ENCODE measurements around the gene CTNNA2.

Gene CTNNA2

DNA sequence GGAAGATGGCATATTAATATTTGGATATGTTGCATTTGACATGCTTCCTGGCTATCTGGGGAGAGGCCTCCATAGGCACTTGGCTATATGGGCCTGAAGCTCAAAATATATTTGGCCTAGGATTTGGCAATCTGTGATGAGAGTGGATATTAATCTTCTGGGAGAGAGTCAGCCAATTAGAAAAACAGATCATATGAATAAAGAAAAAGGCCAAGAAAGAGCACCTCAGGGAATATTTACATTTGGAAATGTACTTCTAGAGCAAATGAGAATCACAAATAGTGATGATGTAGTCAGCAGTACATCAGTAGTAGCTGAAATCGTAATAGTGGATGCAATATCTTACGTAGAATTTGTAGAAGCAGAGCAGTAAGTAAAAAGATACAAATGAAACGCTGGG lies 277.0 kb downstream of the CTNNA2 start:
- DNase-seq: no peak

DNA sequence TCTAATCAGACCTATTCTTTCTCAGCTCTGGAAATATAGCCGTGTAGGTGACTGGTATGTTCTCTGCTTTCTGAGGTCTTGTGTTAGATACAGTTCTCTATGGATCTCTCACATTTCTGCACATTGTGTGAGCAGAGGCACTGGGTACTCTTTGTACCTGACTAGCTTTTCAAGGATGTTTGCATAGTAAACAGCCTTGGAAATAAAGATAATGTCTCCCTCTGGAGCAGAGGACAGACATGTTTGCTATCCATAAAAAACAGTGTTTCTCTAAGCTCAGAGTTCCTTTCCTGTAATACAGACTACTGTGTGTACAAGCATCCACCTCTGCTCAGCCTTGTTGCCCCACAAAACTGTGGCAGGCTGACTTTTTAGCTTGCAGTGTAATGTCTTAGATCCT lies 279.2 kb downstream of the CTNNA2 start:
- DNase-seq: no peak

DNA sequence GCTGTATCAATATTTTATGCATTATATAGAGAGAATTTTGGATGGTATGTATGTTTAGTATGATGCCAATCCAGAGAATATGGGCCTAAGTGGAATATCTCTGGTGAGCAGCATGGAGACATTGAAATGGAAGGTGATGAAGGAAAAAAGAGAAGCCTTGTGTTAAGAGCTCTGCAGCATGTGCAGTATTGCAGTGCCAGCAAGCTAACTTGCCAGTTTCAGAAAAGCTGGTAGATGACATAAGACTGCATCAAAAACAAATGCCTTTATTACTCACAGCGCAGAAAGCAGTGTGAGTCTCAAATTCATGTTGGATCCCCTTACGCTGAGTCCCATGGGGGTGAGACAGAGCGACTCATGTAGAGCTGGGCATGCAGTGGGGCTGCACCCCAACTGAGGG lies 280.2 kb downstream of the CTNNA2 start:
- DNase-seq: no peak

DNA sequence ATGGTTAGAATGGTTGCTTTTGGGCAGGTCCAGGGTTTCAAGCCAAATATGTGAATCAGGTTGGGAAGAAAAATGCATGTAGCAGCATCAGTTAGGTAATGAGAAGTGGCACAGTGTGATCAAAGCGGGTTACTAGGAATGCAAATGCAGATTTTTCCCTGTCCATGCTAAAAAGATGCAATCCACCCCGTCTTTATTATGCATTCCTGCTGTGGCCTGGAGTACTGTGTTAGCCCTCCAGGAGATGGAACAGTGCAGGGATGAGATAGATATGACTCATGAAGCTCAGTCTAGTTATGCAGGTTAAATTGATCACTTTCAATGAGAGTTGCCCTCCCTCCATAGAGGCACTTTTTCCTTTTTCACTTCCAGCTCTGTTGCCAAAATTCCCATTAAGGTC lies 283.8 kb downstream of the CTNNA2 start:
- DNase-seq: no peak

DNA sequence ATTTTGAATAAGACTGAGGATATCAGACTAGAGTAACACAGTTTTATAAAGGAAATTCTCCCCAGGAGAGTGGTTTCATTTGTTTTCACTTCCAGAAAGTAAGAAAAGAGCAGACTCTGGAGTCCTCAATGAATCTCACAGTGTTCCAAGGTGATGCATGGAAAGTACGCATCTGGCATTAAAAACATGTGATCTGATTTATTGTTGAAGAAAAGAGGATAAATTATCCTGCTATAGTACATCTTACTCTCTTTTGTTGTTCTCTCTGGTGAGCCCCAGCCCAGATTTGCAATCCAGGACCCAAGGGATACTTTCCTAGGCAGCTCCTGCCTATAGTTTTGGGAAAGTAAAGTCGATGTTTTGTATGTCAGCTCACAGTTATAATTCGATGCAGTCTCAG lies 285.9 kb downstream of the CTNNA2 start:
- no peak for DNase-seq

DNA sequence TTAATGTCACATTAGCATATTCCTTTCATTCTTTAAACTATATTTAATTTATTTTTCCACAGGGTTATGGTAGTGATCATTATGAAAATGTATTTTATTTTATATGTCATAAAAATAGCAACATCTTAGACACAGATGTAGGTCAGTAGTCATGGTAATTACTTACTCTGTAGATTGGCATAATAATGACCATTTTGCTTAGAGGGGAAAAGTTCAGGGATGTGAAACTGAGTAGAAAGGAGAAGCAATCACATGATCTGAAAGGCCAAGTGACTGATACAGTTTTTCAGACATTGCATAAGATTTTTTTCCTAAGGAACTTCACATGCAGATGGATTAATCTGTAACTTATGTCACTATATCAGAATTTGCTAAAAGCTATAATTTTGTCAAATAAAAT lies 286.9 kb downstream of the CTNNA2 start:
- DNase-seq: no peak

DNA sequence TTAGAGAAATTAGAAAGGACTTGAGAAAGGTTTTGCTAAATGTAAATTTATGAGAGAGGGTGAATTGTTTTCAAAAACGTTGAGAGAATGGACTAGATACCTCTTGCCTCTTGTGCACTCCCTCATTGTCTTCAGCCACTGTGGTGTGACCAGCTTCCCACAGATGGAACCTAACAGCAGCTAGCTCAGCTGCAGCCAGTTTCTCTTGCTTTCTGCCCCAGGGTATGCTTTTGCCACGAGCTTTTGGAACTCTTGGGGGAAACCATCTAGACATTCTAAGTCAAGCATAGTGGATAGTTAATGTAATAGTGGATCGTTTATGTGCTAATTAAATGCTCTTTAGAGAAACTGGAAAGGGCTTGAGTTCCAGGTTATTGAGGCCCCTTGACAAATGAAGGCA lies 288.2 kb downstream of the CTNNA2 start:
- DNase-seq: no peak

DNA sequence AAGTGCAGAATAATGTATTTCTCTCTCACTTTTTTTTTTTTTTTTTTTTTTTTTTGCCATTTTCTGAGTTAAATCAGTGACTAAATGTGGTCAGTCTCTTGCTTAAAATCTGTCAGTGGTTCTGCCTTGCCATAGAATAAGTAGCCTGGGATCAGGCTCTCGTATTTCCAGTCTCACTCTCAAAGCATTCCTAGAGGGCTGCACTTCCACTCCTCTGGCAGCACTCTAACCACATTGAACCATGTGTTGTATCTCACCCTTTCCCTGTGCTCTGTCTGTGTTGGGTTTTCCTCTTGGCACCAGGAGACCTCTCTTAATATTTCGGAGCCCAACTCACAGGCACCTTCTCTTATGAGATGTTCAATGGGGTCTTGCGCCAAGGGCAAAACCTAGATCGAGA lies 304.4 kb downstream of the CTNNA2 start:
- no peak for DNase-seq

DNA sequence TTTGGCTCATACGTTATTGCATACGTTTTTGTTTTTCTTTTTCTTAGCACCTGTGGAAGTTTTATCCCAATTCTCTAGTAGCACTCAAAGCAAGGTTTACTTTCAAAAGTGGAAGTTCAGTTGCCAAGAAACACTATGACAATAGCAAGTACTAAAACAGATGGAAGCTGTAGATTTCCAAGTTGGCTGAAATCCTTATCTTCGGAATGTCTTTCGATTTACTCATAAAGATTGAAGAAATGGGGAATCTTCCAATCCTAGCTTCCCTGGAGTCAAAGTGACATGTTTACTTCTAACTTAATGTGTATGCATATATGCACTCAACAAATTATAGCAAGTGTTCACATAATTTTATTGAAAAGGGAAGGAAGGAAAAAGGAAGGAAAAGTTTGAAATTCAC lies 307.4 kb downstream of the CTNNA2 start:
- no peak for DNase-seq

DNA sequence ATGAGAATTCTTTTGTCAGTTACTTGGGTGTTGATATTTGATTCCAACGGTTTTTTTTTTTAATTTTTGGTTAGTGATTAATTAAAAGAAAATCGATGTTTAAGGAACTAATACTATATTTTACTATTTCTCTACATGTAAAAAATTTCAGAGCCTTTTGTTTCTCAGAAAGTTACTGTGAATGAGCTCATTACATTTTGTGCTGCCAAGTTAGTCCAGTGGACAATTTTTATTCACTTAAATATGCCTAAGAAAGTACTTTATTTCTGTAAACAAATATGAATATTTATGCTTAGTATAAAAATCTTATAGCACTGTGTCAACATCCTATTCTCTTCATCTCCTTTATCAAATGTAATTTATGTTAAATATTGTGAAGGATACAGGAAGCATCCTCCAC lies 309.3 kb downstream of the CTNNA2 start:
- DNase-seq: no peak

DNA sequence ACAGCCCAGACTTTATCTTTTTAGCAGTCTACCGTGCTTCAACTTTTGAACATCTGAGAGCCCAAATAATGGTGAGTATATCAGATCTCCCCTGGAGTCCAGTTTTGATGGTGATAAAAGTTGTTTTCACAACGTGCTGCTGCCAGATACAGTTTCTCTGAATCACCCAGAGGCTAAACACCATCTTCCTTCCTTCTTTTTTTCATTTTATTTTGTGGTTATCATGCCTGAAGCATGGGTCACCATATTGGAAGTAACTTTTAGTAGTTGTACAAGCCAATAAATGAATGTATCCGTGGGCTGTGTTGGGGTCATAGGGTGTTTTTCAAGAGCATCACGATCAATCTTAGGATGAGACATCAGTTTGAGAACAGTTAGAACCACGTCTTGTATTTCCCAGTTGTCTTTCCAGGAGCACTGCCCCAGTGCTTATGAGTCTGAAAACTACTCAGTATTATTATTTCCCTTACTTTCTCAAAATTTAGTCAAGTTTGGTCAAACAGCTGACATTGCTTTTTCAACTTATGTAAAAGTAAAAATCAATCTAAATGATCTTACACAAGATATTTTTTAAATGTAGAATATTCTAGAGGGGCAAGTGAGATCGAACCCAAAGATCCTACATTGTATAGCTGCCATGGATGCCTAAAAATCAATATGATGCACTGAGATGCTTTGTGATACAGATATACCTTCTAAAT lies 311.4 kb downstream of the CTNNA2 start:
- no peak for DNase-seq

DNA sequence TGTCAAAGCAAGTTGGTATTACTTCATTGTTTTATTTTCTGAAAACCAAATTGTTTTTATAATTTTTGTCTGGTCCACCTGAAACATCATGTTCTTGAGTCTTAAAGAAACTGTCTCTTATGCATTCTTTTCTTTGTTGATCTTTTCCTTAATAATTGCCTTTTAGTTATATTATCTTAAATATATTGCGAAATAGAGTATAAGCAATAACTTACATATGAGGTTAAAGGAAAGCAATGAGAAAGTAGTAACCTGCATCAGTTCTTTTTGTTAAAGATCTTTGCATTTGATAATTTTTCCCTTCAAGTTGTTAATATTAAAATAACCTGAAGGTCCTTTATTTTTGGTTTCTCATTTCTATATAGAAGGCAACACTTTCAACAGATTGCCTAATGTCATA lies 315.0 kb downstream of the CTNNA2 start:
- DNase-seq: no peak

DNA sequence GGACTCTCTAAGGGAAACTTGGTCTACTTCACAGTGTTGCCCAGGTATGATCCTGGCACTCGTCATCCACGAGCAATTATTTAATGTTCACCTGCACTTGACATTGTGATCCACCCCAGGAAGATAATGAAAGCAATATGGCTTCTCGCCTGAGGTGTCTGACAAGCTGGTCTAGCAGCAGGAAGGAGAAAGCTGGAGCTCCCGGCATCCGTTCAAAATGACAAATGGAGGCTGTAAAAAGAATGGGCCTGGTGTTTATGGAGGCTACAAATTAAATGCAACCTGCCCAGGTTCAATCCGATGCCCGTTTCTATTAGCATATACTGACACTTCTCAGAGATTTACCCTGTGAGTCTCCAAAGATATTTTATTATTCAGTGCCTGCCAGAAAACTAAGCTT lies 317.6 kb downstream of the CTNNA2 start:
- no peak for DNase-seq

DNA sequence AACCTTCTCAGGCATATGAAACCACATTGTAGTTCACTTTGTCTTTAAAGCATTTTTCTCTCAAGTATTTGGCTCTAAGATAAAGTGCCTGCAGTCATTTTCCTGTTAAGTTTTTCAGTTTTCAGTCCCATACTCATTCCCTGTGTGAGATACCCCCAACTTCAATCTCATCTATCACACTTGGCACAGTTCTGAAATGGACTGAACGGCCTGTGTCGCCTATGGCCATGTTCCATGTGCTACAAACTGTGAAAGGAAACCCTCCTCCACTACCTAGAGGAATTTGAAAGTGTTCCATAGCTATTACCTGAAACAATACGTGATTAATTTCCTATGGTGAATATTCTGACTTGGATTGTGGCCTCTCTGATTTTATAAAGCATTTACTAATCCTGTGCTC lies 319.1 kb downstream of the CTNNA2 start:
- no peak for DNase-seq

DNA sequence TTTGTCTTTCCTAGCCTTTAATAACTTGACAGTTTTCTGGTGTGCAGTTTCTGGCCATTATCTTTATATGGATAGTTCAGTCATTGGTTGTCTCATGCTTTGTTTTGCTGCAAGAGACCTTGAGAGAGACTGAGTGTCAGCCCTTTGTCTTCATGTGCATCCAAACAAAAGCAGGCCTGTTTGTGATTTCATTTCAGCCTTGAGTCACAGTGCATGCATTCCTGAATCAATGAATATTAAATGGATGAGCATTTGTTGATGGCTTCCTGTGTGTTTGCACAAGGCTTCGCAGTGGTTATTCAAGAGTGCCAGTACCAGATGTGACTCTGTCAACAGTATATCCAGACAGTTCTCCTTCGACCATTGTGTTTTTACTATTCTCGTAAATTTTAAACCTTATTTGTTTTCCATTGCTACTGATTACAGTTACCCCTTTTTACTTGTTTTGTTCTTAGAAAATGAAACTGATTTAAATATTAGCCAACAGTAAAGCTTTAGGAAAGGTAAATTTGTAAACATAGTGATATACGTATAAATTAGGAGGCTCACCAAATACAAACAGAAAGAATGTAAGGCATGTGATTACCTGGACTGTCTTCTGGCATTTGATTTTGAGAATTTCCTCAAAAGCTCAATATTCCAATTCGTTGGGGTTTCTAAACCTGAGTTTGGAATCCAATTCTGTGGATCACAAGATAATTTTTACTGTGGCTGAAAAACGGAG lies 319.8 kb downstream of the CTNNA2 start:
- peak; percentile 3 for DNase-seq

DNA sequence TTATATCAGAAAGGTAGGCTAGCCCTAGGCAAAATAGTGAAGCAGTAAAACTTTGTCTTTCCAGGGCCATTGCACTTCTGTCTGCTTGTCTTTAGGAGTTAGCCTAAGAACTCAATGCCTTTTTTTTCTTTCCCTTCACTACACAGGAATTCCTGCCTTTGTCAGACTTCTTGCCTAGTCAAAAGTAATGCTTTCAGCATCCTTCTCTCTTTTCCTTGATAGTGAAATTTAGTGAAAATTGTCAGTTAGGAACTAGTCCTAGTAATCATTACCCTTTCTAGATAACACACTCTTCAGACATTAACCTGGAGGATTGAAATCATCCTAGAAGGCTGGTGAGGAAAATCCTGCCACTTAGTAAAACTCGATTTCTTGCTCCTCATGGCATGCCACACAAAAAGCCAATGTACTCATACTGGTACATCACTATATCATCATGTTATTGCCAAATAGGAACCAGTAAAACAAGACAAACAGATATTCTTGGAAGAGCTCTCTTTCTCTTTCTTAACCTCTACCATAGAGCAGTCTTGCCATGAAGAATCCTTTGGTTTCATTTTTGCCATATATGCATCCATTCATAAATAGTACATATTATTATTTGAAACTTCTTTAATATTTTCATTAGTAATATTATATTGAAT lies 320.5 kb downstream of the CTNNA2 start:
- DNase-seq: no peak

DNA sequence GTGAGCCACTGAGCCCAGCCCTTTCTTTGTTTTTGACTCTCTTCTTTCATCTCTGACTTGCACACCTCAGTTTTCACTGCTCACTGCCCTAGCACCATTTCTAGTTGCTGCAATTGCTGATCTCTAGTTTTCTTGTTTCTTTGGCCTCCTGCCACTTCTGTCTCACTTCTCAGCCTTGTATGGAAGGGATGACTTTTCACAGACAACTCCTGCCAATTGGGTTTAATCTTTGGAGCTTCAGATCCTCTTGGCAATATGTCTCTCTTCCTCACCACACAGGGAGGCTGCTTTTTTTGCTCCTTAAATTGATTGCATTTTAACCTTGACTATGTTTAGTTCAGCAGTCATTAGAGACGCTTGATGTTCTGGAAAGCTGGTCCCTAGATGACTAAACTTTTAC lies 323.1 kb downstream of the CTNNA2 start:
- no peak for DNase-seq

DNA sequence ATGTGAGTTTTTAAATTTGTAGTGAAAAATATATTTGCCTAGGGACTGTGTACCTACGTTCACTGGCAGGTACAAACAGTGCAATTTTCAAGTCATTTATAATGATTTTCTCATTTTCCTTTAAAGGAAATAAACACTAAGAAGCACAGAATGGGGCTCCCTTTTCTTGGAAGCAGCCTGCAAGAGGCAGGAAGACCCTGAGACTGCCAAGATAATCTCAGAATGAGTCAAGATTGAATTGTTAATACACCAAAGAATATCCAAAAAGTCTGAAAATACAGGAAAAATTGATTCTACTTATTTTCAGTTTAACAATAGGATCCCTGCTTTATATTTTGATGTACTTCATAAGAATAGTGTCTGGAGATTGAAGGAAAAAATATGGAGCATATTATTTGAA lies 331.2 kb downstream of the CTNNA2 start:
- no peak for DNase-seq

DNA sequence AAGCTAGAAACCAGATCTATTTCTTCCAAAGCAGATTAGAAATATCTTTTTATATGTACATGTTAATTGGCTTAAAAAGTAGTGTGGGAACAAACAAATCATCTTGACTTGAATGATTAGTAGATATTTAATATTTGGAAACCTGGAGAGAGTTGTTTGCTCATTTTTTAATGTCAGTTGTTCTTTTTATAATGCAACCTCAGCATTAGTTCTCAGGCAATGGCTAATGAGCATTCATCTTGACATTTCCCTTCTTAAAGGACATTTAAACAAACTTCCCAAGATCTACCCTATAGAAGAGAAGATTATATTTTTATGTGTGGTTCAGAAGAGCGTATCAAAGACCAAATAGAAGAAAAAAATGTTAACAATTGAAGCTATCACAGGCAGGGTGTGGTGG lies 334.0 kb downstream of the CTNNA2 start:
- no peak for DNase-seq

DNA sequence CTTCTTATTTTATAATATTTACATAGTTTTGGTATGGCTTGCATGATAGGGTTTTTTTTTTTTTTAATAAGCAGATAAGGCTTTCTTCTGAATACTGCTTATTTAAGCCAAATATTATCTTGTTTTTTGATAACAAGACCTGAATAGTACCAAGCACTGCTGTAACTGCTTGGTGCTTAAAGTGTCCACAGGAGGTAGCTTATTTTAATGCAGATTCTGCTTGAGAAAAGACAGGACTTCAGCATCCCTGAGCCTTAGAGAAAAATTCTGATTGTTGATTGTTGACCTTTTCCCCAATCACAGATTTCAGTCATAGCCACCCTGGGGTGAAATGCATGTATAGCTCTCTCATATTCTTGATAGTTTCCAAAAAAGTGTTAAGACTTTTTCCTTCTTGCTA lies 336.4 kb downstream of the CTNNA2 start:
- no peak for DNase-seq

DNA sequence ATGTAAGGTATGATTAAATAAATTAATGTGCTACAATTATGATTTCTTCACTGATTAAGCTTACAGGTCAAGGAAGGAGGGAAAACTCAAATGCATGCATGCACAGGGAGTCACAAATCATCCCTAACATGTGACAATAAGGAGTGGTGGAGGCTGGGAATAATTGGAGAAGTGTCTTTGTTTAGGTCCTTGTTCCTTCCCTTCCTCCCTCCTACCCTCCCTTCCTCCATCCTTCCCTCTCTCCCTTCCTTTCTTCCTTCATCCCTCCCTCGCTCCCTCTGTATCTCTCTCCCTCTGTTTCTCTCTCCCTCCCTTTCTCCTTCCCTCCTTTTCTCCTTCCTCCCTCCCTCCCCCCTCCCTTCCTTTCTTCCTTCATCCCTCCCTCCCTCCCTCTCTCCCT lies 337.1 kb downstream of the CTNNA2 start:
- no peak for DNase-seq

DNA sequence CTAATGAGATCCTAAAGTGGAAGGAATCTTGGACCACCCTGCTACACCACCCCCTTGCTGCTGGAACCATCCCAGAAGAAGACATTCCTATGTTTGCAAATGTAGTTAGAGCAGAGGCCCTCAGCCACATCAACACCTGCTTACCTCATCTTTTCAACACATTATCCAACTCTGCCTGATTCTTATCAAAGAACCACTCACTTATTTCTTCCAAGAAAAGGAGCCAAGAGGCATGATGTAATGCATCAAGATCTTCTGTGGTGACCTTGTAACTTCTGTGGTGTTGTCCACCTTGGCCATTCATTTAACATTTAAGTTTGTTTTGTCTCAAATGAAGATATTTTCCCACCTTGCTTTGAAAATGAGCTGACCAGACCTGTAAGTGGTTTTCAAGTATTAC lies 338.1 kb downstream of the CTNNA2 start:
- DNase-seq: no peak

DNA sequence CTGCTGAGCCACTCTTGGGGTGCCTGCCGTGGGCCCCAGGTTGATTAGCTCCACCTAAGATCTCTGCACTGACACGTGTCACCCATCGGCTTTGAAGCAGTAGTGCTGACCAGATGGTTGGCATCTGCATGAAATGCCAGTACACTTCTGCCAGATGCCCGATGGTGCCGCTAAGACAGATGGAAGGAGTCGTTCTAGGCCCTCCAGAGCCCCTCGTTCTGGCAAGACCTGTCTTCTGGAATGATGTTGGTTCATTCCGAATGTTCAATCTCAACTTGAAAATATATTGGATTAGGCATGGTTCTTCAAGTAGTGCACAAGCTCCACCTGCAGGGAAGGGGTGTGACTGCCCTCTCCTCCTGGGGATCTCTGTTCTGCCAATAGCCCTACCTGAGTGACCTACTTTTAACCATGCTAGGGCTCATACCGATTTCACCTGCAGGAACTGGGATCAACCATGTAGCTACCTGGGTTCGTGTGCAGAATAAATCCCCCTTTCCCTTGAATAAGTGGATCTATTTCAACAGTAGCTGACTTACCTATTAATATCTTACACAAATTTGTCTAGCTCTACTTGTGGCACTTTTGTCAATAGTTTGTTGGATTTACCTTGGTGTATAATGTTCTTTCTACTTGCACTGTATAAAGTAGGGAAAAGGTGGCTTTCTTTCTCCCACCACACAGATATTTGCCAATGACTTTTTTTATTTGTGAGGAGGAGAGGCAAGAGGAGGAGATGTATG lies 342.6 kb downstream of the CTNNA2 start:
- peak; percentile 31 for DNase-seq
